ENCODE results near the gene KRTAP9-9. TPM values are rescaled to one million over a fixed set of nuclear protein-coding genes. Genes with fewer than 3 reads are reported as not detected.

Gene KRTAP9-9
- total RNA-seq (2022; extraction: Qiagen RNA extraction; ENCODE audit: low read depth) = not detected in 5 replicates

GRCh38 chr17:41255381-41256290 lies at the start of gene KRTAP9-9:
TSS of gene KRTAP9-9 (plus strand) at chr17:41255384.

GRCh38 chr17:41226598-41227095 lies 28.5 kb upstream of the KRTAP9-9 start, which contains the start of gene KRTAP9-2:
TSS of gene KRTAP9-2 (plus strand) at chr17:41226648. CDS start at chr17:41226655, 7 bp downstream.

GRCh38 chr17:41232399-41233105 lies 22.6 kb upstream of the KRTAP9-9 start, which contains the start of gene KRTAP9-3:
TSS of gene KRTAP9-3 (plus strand) at chr17:41232449. CDS start at chr17:41232502, 53 bp downstream.

GRCh38 chr17:41237949-41238437 lies 17.2 kb upstream of the KRTAP9-9 start, which contains the start of gene KRTAP9-8:
TSS of gene KRTAP9-8 (plus strand) at chr17:41237999. CDS start at chr17:41238052, 53 bp downstream.

GRCh38 chr17:41249637-41250240 lies 5.4 kb upstream of the KRTAP9-9 start, which contains the start of gene KRTAP9-4:
TSS of gene KRTAP9-4 (plus strand) at chr17:41249687. CDS start at chr17:41249721, 34 bp downstream.

GRCh38 chr17:41265078-41265477 lies 9.9 kb downstream of the KRTAP9-9 start, which contains the start of gene KRTAP9-6:
TSS of gene KRTAP9-6 (plus strand) at chr17:41265378. CDS start at chr17:41265378, 0 bp downstream.

GRCh38 chr17:41275648-41276190 lies 20.5 kb downstream of the KRTAP9-9 start, which contains the start of gene KRTAP9-7:
TSS of gene KRTAP9-7 (plus strand) at chr17:41275698. CDS start at chr17:41275698, 0 bp downstream.

GRCh38 chr17:41301916-41302901 lies 47.0 kb downstream of the KRTAP9-9 start, which contains the start of gene KRTAP29-1:
TSS of gene KRTAP29-1 (minus strand) at chr17:41302851. CDS start at chr17:41302851, 0 bp downstream.

Other genes with a start within 250 kb of the KRTAP9-9 start
- gene KRTAP3-1, start 246.3 kb upstream of the KRTAP9-9 start, total RNA-seq (2022; extraction: Qiagen RNA extraction; ENCODE audit: low read depth) = not detected in 5 replicates
- not detected in 5 replicates for gene KRTAP1-5, start 228.2 kb upstream of the KRTAP9-9 start, total RNA-seq (2022; extraction: Qiagen RNA extraction; ENCODE audit: low read depth)
- not detected in 5 replicates for gene KRTAP1-4, start 225.2 kb upstream of the KRTAP9-9 start, total RNA-seq (2022; extraction: Qiagen RNA extraction; ENCODE audit: low read depth)
- not detected in 5 replicates for gene KRTAP1-3, start 220.5 kb upstream of the KRTAP9-9 start, total RNA-seq (2022; extraction: Qiagen RNA extraction; ENCODE audit: low read depth)
- gene KRTAP1-1, start 213.9 kb upstream of the KRTAP9-9 start, total RNA-seq (2022; extraction: Qiagen RNA extraction; ENCODE audit: low read depth) = not detected in 5 replicates
- not detected in 5 replicates for gene KRTAP2-1, start 208.1 kb upstream of the KRTAP9-9 start, total RNA-seq (2022; extraction: Qiagen RNA extraction; ENCODE audit: low read depth)
- not detected in 5 replicates for gene KRTAP2-2, start 200.2 kb upstream of the KRTAP9-9 start, total RNA-seq (2022; extraction: Qiagen RNA extraction; ENCODE audit: low read depth)
- gene KRTAP2-3, start 195.3 kb upstream of the KRTAP9-9 start, total RNA-seq (2022; extraction: Qiagen RNA extraction; ENCODE audit: low read depth) = not detected in 5 replicates
- not detected in 5 replicates for gene KRTAP2-4, start 189.5 kb upstream of the KRTAP9-9 start, total RNA-seq (2022; extraction: Qiagen RNA extraction; ENCODE audit: low read depth)
- gene KRTAP4-7, start 171.2 kb upstream of the KRTAP9-9 start, total RNA-seq (2022; extraction: Qiagen RNA extraction; ENCODE audit: low read depth) = not detected in 5 replicates
- not detected in 5 replicates for gene KRTAP4-8, start 157.2 kb upstream of the KRTAP9-9 start, total RNA-seq (2022; extraction: Qiagen RNA extraction; ENCODE audit: low read depth)
- not detected in 5 replicates for gene KRTAP4-16, start 153.2 kb upstream of the KRTAP9-9 start, total RNA-seq (2022; extraction: Qiagen RNA extraction; ENCODE audit: low read depth)
- not detected in 5 replicates for gene KRTAP4-9, start 150.0 kb upstream of the KRTAP9-9 start, total RNA-seq (2022; extraction: Qiagen RNA extraction; ENCODE audit: low read depth)
- not detected in 5 replicates for gene KRTAP4-11, start 137.0 kb upstream of the KRTAP9-9 start, total RNA-seq (2022; extraction: Qiagen RNA extraction; ENCODE audit: low read depth)
- gene KRTAP4-12, start 131.2 kb upstream of the KRTAP9-9 start, total RNA-seq (2022; extraction: Qiagen RNA extraction; ENCODE audit: low read depth) = not detected in 5 replicates
- not detected in 5 replicates for gene KRTAP4-6, start 114.8 kb upstream of the KRTAP9-9 start, total RNA-seq (2022; extraction: Qiagen RNA extraction; ENCODE audit: low read depth)
- not detected in 5 replicates for gene KRTAP4-5, start 105.6 kb upstream of the KRTAP9-9 start, total RNA-seq (2022; extraction: Qiagen RNA extraction; ENCODE audit: low read depth)
- gene KRTAP4-4, start 94.6 kb upstream of the KRTAP9-9 start, total RNA-seq (2022; extraction: Qiagen RNA extraction; ENCODE audit: low read depth) = not detected in 5 replicates
- gene KRTAP4-3, start 87.2 kb upstream of the KRTAP9-9 start, total RNA-seq (2022; extraction: Qiagen RNA extraction; ENCODE audit: low read depth) = not detected in 5 replicates
- not detected in 5 replicates for gene KRTAP4-2, start 77.2 kb upstream of the KRTAP9-9 start, total RNA-seq (2022; extraction: Qiagen RNA extraction; ENCODE audit: low read depth)
- 0.32 TPM in 1 of 5 replicates, not detected in the others for gene KRTAP4-1, start 70.5 kb upstream of the KRTAP9-9 start, total RNA-seq (2022; extraction: Qiagen RNA extraction; ENCODE audit: low read depth)
- not detected in 5 replicates for gene KRTAP9-1, start 65.5 kb upstream of the KRTAP9-9 start, total RNA-seq (2022; extraction: Qiagen RNA extraction; ENCODE audit: low read depth)
- gene KRTAP9-2, start 28.7 kb upstream of the KRTAP9-9 start, total RNA-seq (2022; extraction: Qiagen RNA extraction; ENCODE audit: low read depth) = not detected in 5 replicates
- not detected in 5 replicates for gene KRTAP9-3, start 22.9 kb upstream of the KRTAP9-9 start, total RNA-seq (2022; extraction: Qiagen RNA extraction; ENCODE audit: low read depth)
- gene KRTAP9-8, start 17.4 kb upstream of the KRTAP9-9 start, total RNA-seq (2022; extraction: Qiagen RNA extraction; ENCODE audit: low read depth) = not detected in 5 replicates
- gene KRTAP9-4, start 5.7 kb upstream of the KRTAP9-9 start, total RNA-seq (2022; extraction: Qiagen RNA extraction; ENCODE audit: low read depth) = not detected in 5 replicates
- not detected in 5 replicates for gene KRTAP9-6, start 10.0 kb downstream of the KRTAP9-9 start, total RNA-seq (2022; extraction: Qiagen RNA extraction; ENCODE audit: low read depth)
- gene KRTAP9-7, start 20.3 kb downstream of the KRTAP9-9 start, total RNA-seq (2022; extraction: Qiagen RNA extraction; ENCODE audit: low read depth) = not detected in 5 replicates
- gene KRTAP29-1, start 47.5 kb downstream of the KRTAP9-9 start, total RNA-seq (2022; extraction: Qiagen RNA extraction; ENCODE audit: low read depth) = not detected in 5 replicates
- gene KRTAP16-1, start 53.9 kb downstream of the KRTAP9-9 start, total RNA-seq (2022; extraction: Qiagen RNA extraction; ENCODE audit: low read depth) = not detected in 5 replicates
- not detected in 5 replicates for gene KRTAP17-1, start 60.3 kb downstream of the KRTAP9-9 start, total RNA-seq (2022; extraction: Qiagen RNA extraction; ENCODE audit: low read depth)
- gene KRT33A, start 95.4 kb downstream of the KRTAP9-9 start, total RNA-seq (2022; extraction: Qiagen RNA extraction; ENCODE audit: low read depth) = not detected in 5 replicates
- not detected in 5 replicates for gene KRT33B, start 114.4 kb downstream of the KRTAP9-9 start, total RNA-seq (2022; extraction: Qiagen RNA extraction; ENCODE audit: low read depth)
- 0.20 to 0.78 TPM (median 0.31 TPM) in 5 replicates for gene KRT34, start 126.9 kb downstream of the KRTAP9-9 start, total RNA-seq (2022; extraction: Qiagen RNA extraction; ENCODE audit: low read depth)
- not detected in 5 replicates for gene KRT31, start 142.2 kb downstream of the KRTAP9-9 start, total RNA-seq (2022; extraction: Qiagen RNA extraction; ENCODE audit: low read depth)
- gene KRT37, start 169.2 kb downstream of the KRTAP9-9 start, total RNA-seq (2022; extraction: Qiagen RNA extraction; ENCODE audit: low read depth) = not detected in 5 replicates
- not detected in 5 replicates for gene KRT38, start 185.6 kb downstream of the KRTAP9-9 start, total RNA-seq (2022; extraction: Qiagen RNA extraction; ENCODE audit: low read depth)
- gene KRT32, start 212.0 kb downstream of the KRTAP9-9 start, total RNA-seq (2022; extraction: Qiagen RNA extraction; ENCODE audit: low read depth) = not detected in 5 replicates
- gene KRT35, start 225.8 kb downstream of the KRTAP9-9 start, total RNA-seq (2022; extraction: Qiagen RNA extraction; ENCODE audit: low read depth) = not detected in 5 replicates
- gene KRT36, start 234.5 kb downstream of the KRTAP9-9 start, total RNA-seq (2022; extraction: Qiagen RNA extraction; ENCODE audit: low read depth) = not detected in 5 replicates